ENCODE data around the gene ANKRD53. TPM values are rescaled to one million over a fixed set of nuclear protein-coding genes. Genes with fewer than 3 reads are reported as not detected.

Gene ANKRD53
- 1 to 10 TPM in 1 of 2 donors, under 1 TPM in 1; 0.67 to 1.4 TPM for total RNA-seq

GRCh38 chr2:70978341-70979179, at the start of gene ANKRD53:
Gene ANKRD53 (plus strand): TSS chr2:70978630. CDS start chr2:70978646, 16 bp downstream.

GRCh38 chr2:70935468-70936164, 42.8 kb upstream of the ANKRD53 start, which contains the start of gene ATP6V1B1:
Gene ATP6V1B1 (plus strand): TSS chr2:70935900. CDS start chr2:70935955, 55 bp downstream.

GRCh38 chr2:70994699-70995425, 16.4 kb downstream of the ANKRD53 start, which contains the start of gene TEX261:
Gene TEX261 (minus strand): TSS chr2:70994873. CDS start chr2:70994757, 116 bp downstream.

Small RNA genes within 50 kb of the gene (small RNA-seq; reads per million reads assigned to genes)
- 0 to 0.09 reads per million in 2 donors for gene RN7SL160P

Other genes starting within 250 kb of the ANKRD53 start
- 1 to 10 TPM in 1 of 2 donors, under 1 TPM in 1; 0.67 to 1.4 TPM for gene ADD2, start 210.4 kb upstream of the ANKRD53 start, total RNA-seq
- not detected for gene FIGLA, start 188.0 kb upstream of the ANKRD53 start, total RNA-seq
- under 1 TPM in 1 of 2 donors, not detected in 1; under 0.01 TPM for gene CLEC4F, start 158.0 kb upstream of the ANKRD53 start, total RNA-seq
- gene CD207, start 142.8 kb upstream of the ANKRD53 start, total RNA-seq: under 1 TPM in 1 of 2 donors, not detected in 1; 0.34 TPM
- gene VAX2, start 78.1 kb upstream of the ANKRD53 start, total RNA-seq: 1 to 10 TPM; 5.7 to 7.6 TPM
- gene ATP6V1B1, start 42.7 kb upstream of the ANKRD53 start, total RNA-seq: 1 to 10 TPM in 1 of 2 donors, under 1 TPM in 1; 0.33 to 1.4 TPM
- gene TEX261, start 16.2 kb downstream of the ANKRD53 start, total RNA-seq: 10 to 100 TPM; 21.0 to 21.6 TPM
- 10 to 100 TPM; 55.1 to 75.3 TPM for gene NAGK, start 90.0 kb downstream of the ANKRD53 start, total RNA-seq
- 1 to 10 TPM; 4.0 to 6.2 TPM for gene MCEE, start 151.6 kb downstream of the ANKRD53 start, total RNA-seq
- gene MPHOSPH10, start 152.0 kb downstream of the ANKRD53 start, total RNA-seq: 10 to 100 TPM in 1 of 2 donors, 1 to 10 TPM in 1; 9.3 to 16.0 TPM
- gene PAIP2B, start 248.5 kb downstream of the ANKRD53 start, total RNA-seq: under 1 TPM; 0.33 to 0.34 TPM